ENCODE results near the gene COL5A1. TPM values are rescaled to one million over a fixed set of nuclear protein-coding genes. Genes with fewer than 3 reads are reported as not detected.
"Not testable (repeated sequence)": the region's sequence is repeated elsewhere in the genome, so short reads cannot be mapped to it uniquely, and the experiment has no call there.

Gene COL5A1
- total RNA-seq, 1 donor from 2014 or later: 19.8 TPM

GRCh38 chr9:134666208-134666607 is 24.6 kb downstream of the COL5A1 start:
- H3K4me1 Mint-ChIP-seq (ENCODE audit: low read depth): peaks cover 1% of the 10 kb centered on the region
- DNase-seq (ENCODE audit: low spot score, unreplicated experiment): no peak
- H3K27me3 Mint-ChIP-seq: no peaks in the 10 kb centered on the region
- no peak overlapping the region for H3K27ac Mint-ChIP-seq
- peaks cover 1% of the 10 kb centered on the region for H3K36me3 Mint-ChIP-seq (ENCODE audit: insufficient read depth)
- no peak for TF ChIP-seq CTCF (IDR thresholded peaks at IDR 0.05; ENCODE audit: unreplicated experiment)
- H3K4me3 Mint-ChIP-seq (ENCODE audit: low read depth): no peak overlapping the region
- no peaks in the 10 kb centered on the region for H3K9me3 Mint-ChIP-seq (ENCODE audit: low read depth)

DNA sequence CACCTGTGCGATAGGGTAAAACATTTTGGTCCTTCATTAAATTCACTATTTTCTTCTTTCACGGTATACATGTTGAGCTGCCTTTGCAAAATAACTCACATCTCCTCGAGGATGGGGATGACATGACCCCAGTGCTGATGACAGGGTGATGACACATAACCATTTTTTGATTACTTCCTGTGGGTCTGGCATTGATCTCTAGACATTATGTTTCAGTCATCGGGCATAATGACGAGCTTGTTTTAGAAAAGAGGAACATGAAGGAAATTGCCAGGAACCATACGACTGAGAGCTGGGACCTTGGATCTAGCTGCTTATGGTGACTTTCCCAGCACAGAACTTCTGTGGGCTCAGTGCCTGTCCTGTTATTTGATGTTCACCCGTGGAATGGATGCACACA is 25.2 kb downstream of the COL5A1 start:
- Mint-ChIP-seq H3K4me1 (ENCODE audit: low read depth) (peaks cover 1% of the 10 kb centered on the region), H3K27me3 (no peaks in the 10 kb centered on the region), H3K4me3 (ENCODE audit: low read depth) (no peak overlapping the region), H3K9me3 (ENCODE audit: low read depth) (peaks cover 1% of the 10 kb centered on the region), H3K36me3 (ENCODE audit: insufficient read depth) (peaks cover 1% of the 10 kb centered on the region), H3K27ac (no peak overlapping the region)
- DNase-seq (ENCODE audit: low spot score, unreplicated experiment): no peak
- TF ChIP-seq CTCF (IDR thresholded peaks at IDR 0.05; ENCODE audit: unreplicated experiment): no peak

- H3K4me1 Mint-ChIP-seq (ENCODE audit: low read depth); H3K27ac Mint-ChIP-seq; H3K27me3 Mint-ChIP-seq; H3K36me3 Mint-ChIP-seq (ENCODE audit: insufficient read depth); H3K9me3 Mint-ChIP-seq (ENCODE audit: low read depth); DNase-seq (ENCODE audit: low spot score, unreplicated experiment); H3K4me3 Mint-ChIP-seq (ENCODE audit: low read depth): not testable (repeated sequence)
Observed at GRCh38 chr9:134668977-134669376, 27.4 kb downstream of the COL5A1 start.

DNA sequence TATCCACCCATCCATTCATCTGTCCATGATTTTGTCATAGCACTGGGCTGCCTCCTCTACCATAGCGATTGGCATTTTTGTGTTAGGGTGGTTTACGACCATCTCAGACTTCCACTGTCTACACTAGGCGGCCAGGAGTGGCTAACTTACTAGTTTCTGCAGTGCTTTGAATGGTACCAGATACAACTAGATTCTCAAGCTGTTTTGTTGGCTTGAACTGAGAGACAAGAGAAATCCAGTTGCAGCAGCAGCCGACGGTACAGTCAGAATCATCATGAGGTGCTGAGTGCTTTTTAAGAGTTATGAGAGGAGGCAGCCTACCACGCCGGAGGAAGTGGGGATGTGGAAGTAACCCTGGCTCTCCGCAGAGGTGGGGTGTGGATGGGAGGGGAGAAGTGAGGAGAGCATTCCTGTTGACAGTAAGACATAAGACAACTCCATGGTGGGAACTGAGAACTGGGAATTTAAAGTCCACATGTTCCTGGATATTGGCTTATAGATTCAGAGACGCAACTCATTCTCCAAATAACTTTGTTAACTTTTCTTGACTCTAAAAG is 27.9 kb downstream of the COL5A1 start:
- no peak for TF ChIP-seq CTCF (IDR thresholded peaks at IDR 0.05; ENCODE audit: unreplicated experiment)
- Mint-ChIP-seq H3K4me1 (ENCODE audit: low read depth) (peaks cover 1% of the 10 kb centered on the region), H3K9me3 (ENCODE audit: low read depth) (peaks cover 11% of the 10 kb centered on the region), H3K27ac (no peak overlapping the region), H3K27me3 (no peaks in the 10 kb centered on the region), H3K36me3 (ENCODE audit: insufficient read depth) (peaks cover 1% of the 10 kb centered on the region), H3K4me3 (ENCODE audit: low read depth) (no peak overlapping the region)
- DNase-seq (ENCODE audit: low spot score, unreplicated experiment): no peak

DNA sequence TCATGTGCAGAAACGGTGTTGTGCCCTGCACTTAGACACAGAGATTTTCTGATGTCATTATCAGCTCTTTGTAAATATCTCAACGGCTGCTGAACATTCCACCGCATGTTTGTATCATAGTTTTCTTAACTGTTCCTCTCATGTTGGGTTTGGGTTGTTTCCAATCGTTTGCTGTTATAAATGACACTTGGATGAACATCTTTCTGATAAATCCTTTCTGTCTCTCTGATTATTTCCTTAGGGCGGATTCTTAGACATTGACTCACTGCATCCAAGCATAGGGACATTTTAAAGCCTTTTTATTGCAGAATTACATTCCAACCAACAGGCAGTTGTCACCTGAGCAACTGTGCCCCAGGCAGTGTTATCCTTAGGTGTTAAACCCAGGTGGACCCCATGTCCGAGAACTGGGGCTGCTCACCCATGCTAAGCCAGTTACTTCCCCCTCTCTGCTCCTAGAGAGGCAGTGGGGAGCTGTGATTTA is 28.5 kb downstream of the COL5A1 start:
- H3K9me3 Mint-ChIP-seq (ENCODE audit: low read depth): peaks cover 12% of the 10 kb centered on the region
- H3K27me3 Mint-ChIP-seq: no peaks in the 10 kb centered on the region
- H3K27ac Mint-ChIP-seq: no peak overlapping the region
- no peak overlapping the region for H3K4me3 Mint-ChIP-seq (ENCODE audit: low read depth)
- DNase-seq (ENCODE audit: low spot score, unreplicated experiment): no peak
- no peak for TF ChIP-seq CTCF (IDR thresholded peaks at IDR 0.05; ENCODE audit: unreplicated experiment)
- H3K4me1 Mint-ChIP-seq (ENCODE audit: low read depth): peaks cover 1% of the 10 kb centered on the region
- peaks cover 1% of the 10 kb centered on the region for H3K36me3 Mint-ChIP-seq (ENCODE audit: insufficient read depth)

DNA sequence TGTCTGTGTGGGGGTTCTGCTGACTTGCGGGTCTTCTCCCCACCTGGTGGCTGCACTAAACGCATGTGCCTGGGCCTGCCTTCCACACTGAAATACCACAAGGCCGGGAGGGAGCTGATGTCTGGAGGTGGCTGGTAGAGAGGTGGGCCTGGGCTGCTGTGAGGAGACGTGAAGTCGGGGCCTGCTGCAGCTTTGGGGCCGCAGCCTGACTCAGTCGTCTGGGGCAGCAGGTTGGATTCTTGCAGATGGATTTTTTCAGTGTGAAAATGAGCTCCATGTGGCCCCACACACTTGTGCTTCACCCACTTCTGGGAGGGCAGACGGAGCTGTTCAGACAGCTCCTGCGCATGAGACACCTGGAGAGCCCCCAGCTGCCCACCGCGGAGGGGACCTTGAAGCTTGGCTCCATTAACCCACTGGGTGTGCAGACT is 29.3 kb downstream of the COL5A1 start:
- Mint-ChIP-seq H3K27ac (no peak overlapping the region), H3K4me1 (ENCODE audit: low read depth) (peaks cover 1% of the 10 kb centered on the region), H3K4me3 (ENCODE audit: low read depth) (no peak overlapping the region), H3K27me3 (no peaks in the 10 kb centered on the region), H3K9me3 (ENCODE audit: low read depth) (peaks cover 17% of the 10 kb centered on the region), H3K36me3 (ENCODE audit: insufficient read depth) (peaks cover 3% of the 10 kb centered on the region)
- DNase-seq (ENCODE audit: low spot score, unreplicated experiment): no peak
- no peak for TF ChIP-seq CTCF (IDR thresholded peaks at IDR 0.05; ENCODE audit: unreplicated experiment)
